Erythroblast (primary cell): ENCODE measurements around the gene CLEC3B.

Source experiments
- DNase-seq, 2 experiments: peaks; one replicate each; lab custom pipeline; 2025; lab: John Stamatoyannopoulos, UW
- GATA1 ChIP-seq: IDR thresholded peaks from 2 replicates; pipeline ENCODE4 v1.6.1; 2011; ENCODE audit warnings: low read depth, mild to moderate bottlenecking, control low read depth, low read length, moderate library complexity
- POLR2A ChIP-seq: IDR thresholded peaks from 2 replicates; pipeline ENCODE4 v1.6.1; 2011; ENCODE audit warnings: mild to moderate bottlenecking, low read length

The CLEC3B gene

DNA sequence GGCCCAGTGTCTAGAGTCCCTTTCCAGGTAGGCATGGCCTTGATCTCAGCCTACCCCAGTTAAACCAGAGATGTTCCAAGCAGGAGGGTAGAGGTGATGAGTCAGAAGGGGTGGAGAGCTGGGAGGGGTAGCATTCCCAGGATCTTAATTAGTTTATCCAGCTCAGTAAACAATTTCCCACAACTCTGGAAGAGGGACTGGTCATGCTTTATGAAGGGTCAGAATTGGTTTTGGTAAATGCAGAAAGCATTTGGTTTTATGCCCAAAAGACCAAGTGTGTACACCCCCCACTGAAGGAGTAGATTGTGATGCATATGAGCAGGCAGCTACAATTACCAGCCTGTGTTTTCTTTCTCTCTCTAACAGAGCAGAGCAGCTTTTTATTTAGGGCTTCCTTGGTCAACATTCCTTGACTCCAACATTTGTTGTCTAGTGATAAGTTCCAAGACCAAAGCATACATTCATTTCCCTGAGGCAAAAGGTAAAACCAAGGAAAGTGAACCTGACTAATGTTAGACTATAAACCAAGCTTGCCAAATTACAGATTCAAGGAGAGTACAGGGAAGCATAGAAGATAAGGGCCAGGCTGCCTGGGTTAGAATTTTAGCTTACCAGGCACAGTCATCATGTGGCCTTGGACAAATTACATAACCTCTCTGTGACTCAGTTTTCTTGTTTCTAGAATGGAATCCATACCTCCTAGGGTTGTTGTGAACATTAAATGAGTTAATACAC is 32.5 kb upstream of the CLEC3B start:
- peak in 1 of 2 experiments; percentile 10 for DNase-seq
- TF ChIP-seq GATA1 (no peak), POLR2A (no peak)

- no peak for DNase-seq
- no peak for TF ChIP-seq GATA1
- no peak for TF ChIP-seq POLR2A
Measured at GRCh38 chr3:44995142-44995770, 30.8 kb upstream of the CLEC3B start.

- DNase-seq, result no peak
- TF ChIP-seq GATA1, result no peak
- TF ChIP-seq POLR2A, result no peak
Measured at GRCh38 chr3:44996556-44996969, 29.5 kb upstream of the CLEC3B start.

DNA sequence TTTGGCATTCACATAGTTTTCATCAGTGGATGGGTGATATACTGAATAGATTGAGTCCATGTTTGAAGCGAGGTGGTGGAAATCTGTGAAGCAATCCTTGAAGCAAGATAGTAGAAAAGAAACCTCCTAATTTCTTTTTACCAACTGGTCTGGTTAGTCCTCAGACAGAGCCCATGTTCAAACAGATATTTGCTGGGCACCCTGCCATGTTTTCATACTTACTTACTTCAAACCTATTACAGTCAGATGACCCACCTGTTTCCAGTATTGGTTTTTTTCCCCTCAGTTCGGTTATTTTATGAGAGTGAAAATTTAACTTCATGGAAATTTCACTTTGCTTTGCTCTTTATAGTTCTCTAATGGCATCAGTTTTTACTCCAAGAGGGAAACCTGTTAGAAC is 26.3 kb upstream of the CLEC3B start:
- DNase-seq, result no peak

DNA sequence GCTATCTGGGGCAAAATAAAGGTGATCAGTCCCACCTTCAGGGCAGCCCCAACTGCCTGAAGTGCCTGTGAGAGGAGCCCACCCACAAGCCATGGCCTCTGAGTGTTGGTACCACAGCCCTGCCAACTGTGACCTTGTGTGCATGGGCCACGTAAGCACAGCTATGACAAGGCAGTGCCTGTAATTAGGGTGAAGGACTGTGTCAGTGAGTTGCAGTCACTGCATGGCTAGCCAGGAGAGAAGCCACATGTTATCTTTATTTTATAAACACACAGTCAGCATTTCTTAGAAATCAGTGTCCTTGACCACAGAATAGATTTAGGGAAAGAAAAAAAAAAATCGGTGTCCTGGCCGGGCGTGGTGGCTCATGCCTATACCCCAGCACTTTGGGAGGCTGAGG is 25.3 kb upstream of the CLEC3B start:
- DNase-seq, result no peak
- no peak for TF ChIP-seq POLR2A
- no peak for TF ChIP-seq GATA1

More for the DNA sequence above, 26.3 kb upstream of the CLEC3B start:
- TF ChIP-seq GATA1, result no peak
- no peak for TF ChIP-seq POLR2A

- DNase-seq, result no peak
Measured at GRCh38 chr3:45001738-45002137, 24.4 kb upstream of the CLEC3B start.

DNA sequence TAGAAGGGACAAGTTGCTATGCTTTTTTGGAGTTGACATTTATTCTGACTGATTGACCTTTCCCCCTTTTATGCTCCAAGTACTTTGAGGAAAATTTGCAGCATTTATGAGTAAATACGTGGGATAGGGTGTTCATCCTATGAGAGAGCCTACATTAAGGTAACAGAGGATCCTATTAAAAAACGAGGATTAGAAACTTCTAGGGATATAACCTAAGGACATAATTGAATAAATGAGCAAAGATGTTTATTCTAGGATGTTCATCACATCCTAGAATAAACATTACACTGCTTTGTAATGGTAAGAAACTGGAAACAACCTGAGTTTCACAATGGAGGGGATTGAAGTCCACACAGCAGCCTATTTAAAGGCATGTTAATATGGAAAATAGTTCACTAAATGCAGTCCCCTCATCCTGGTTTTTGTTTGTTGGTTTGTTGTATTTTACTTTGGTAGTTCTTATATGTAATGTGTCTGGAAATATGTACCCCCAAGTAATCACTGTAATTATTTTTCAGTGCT is 23.9 kb upstream of the CLEC3B start:
- TF ChIP-seq POLR2A (no peak), GATA1 (no peak)
- no peak for DNase-seq

More at GRCh38 chr3:45001738-45002137, 24.4 kb upstream of the CLEC3B start:
- TF ChIP-seq GATA1 (no peak), POLR2A (no peak)

- DNase-seq, result no peak
- no peak for TF ChIP-seq POLR2A
- TF ChIP-seq GATA1, result no peak
Measured at GRCh38 chr3:45002720-45003119, 23.4 kb upstream of the CLEC3B start.

- DNase-seq, result no peak
- no peak for TF ChIP-seq GATA1
- no peak for TF ChIP-seq POLR2A
Measured at GRCh38 chr3:45003406-45003805, 22.7 kb upstream of the CLEC3B start.

GRCh38 chr3:45003859-45004258 is 22.2 kb upstream of the CLEC3B start:
- TF ChIP-seq POLR2A (no peak), GATA1 (no peak)

DNA sequence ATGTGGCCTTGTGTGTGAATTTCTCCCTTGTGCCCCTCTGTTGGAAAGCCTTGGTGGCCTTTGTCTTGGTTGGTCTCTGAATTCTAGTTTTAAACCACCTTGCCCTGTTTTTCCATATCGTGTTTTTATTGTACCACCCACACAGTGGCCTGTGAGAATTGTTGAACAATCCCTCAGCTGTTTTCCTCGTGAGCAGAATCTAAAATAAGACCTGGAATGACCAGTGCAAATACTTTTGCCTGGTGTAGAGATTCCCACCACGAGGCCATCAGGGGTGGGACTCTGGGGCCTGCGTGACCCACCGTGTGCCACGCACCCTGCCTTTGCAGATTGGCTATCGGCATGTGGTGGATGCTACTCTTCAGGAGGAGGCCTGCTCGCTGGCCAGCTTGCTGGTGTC is 19.0 kb upstream of the CLEC3B start:
- DNase-seq, result no peak
- TF ChIP-seq POLR2A, result no peak
- no peak for TF ChIP-seq GATA1

More at GRCh38 chr3:45003859-45004258, 22.2 kb upstream of the CLEC3B start:
- no peak for DNase-seq

DNA sequence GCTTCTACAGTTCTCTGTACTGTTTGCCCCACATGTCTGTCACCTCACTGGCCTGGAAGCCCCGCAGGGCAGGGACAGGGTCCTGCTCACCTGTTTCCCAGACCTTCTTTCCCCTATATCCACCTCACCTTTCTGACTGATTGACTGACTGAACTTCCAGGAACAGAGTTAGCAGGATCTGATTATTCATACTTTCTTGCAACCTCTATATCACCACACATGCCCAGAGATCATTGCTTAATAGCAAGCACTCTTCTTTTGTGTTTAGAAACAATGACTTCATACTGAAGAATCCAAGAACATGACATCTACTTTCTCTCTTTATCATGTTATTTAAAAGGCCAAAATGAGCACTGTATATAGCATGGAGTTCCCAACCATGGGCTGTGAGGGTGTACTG is 18.0 kb upstream of the CLEC3B start:
- TF ChIP-seq GATA1 (no peak), POLR2A (no peak)
- DNase-seq, result no peak

- DNase-seq, result no peak
- TF ChIP-seq POLR2A, result no peak
- no peak for TF ChIP-seq GATA1
Measured at GRCh38 chr3:45009868-45010267, 16.2 kb upstream of the CLEC3B start.

- no peak for DNase-seq
- TF ChIP-seq POLR2A (no peak), GATA1 (no peak)
Measured at GRCh38 chr3:45010811-45011333, 15.2 kb upstream of the CLEC3B start.
